HepG2 (cell line): ENCODE measurements around the gene YIF1B. TPM values are rescaled to one million over a fixed set of nuclear protein-coding genes. Genes with fewer than 3 reads are reported as not detected.
A peak's percentile ranks its signal among the peaks of the same experiment; 100 is the strongest.

Experiments used
- ATF7-NPFF ChIP-seq: sonication (generic); formaldehyde crosslinking; IDR thresholded peaks from 2 replicates; pipeline ENCODE4 v1.8.1; 2023; ENCODE audit warnings: mild to moderate bottlenecking, low read depth, missing genetic modification reagents, moderate library complexity
- KDM1A ChIP-seq: IDR thresholded peaks from 2 replicates; pipeline ENCODE4 v1.6.1; 2016; ENCODE audit warnings: missing compliant biosample characterization
- NR3C1 ChIP-seq: sonication (generic); formaldehyde crosslinking; IDR thresholded peaks from 2 replicates; pipeline ENCODE4 v1.4.0; 2020; ENCODE audit warnings: missing genetic modification reagents
- REXO4 ChIP-seq: sonication (generic); formaldehyde crosslinking; IDR thresholded peaks from 2 replicates; pipeline ENCODE4 v1.8.0; 2022; ENCODE audit warnings: missing genetic modification reagents, mild to moderate bottlenecking, borderline replicate concordance
- ZNF232 ChIP-seq: sonication (generic); formaldehyde crosslinking; IDR thresholded peaks from 2 replicates; pipeline ENCODE4 v1.4.0; 2020; ENCODE audit warnings: missing genetic modification reagents, borderline replicate concordance
- polyA plus RNA-seq, 8 experiments: library from polyadenylated mRNA; depleted of rRNA in 3 of 8; stranded (reverse) in 7 of 8; unstranded in 1 of 8; fragments of >200 nt; fragmentation: Illumina TruSeq in 4 of 8; extraction: Trizol in 4 of 8; gene quantifications; 2 replicates each; pipeline versions ENCODE4 v1.2.1 to v1.2.3, GENCODE V29; 2011 to 2016; ENCODE audit warnings: low read depth in 4 of 8, missing spikeins in 1 of 8, mixed read lengths in 1 of 8; ENCODE audit not compliant: insufficient read depth in 1 of 8
- total RNA-seq, 5 experiments: library from RNA; depleted of rRNA; stranded (reverse); fragments of >200 nt; fragmentation: Illumina TruSeq; extraction: Trizol; gene quantifications; 2 replicates each; pipeline ENCODE4 v1.2.3, GENCODE V29; 2016; ENCODE audit warnings: low read depth in 1 of 5
- TF ChIP-seq, protein P1 (sequence below): sonication (generic); formaldehyde crosslinking; IDR thresholded peaks from 2 replicates; pipeline ENCODE4 v1.5.0; 2020; ENCODE audit warnings: missing genetic modification reagents
- TF ChIP-seq, protein P2 (sequence below): sonication (generic); formaldehyde crosslinking; IDR thresholded peaks from 2 replicates; pipeline ENCODE4 v1.5.0; 2020; ENCODE audit warnings: mild to moderate bottlenecking, missing genetic modification reagents
- TF ChIP-seq, protein P3 (sequence below): sonication (generic); formaldehyde crosslinking; IDR thresholded peaks from 2 replicates; pipeline ENCODE4 v1.4.0; 2020; ENCODE audit warnings: mild to moderate bottlenecking, low read depth, missing genetic modification reagents
- TF ChIP-seq, protein P4 (sequence below): sonication (generic); formaldehyde crosslinking; IDR thresholded peaks from 2 replicates; pipeline ENCODE4 v1.5.0; 2020; ENCODE audit warnings: missing genetic modification reagents
- TF ChIP-seq, protein P5 (sequence below): sonication (generic); formaldehyde crosslinking; IDR thresholded peaks from 2 replicates; pipeline ENCODE4 v1.4.0; 2020; ENCODE audit warnings: low read depth, mild to moderate bottlenecking, missing genetic modification reagents
- TF ChIP-seq, protein P6 (sequence below): IDR thresholded peaks from 2 replicates; pipeline ENCODE4 v1.6.1; 2016; ENCODE audit warnings: missing biosample characterization, missing genetic modification reagents, low read depth
- TF ChIP-seq, protein P7 (sequence below), 2 experiments: fragments of 450-650 bp in 1 of 2; sonication (generic) in 1 of 2; formaldehyde crosslinking; IDR thresholded peaks; 2 replicates each; pipeline versions ENCODE4 v1.5.0 to v1.8.0; 2020 to 2022; ENCODE audit warnings: mild to moderate bottlenecking in 1 of 2, missing genetic modification reagents in 1 of 2
- TF ChIP-seq, protein P8 (sequence below): sonication (generic); formaldehyde crosslinking; IDR thresholded peaks from 2 replicates; pipeline ENCODE4 v1.5.0; 2020; ENCODE audit warnings: mild to moderate bottlenecking, missing genetic modification reagents

Gene YIF1B
- total and polyA plus RNA-seq, 2 of the 13 experiments (the other 11 are each of a cell fraction or from before 2014, with no cell fraction given): 41.4 to 85.2 TPM

DNA sequence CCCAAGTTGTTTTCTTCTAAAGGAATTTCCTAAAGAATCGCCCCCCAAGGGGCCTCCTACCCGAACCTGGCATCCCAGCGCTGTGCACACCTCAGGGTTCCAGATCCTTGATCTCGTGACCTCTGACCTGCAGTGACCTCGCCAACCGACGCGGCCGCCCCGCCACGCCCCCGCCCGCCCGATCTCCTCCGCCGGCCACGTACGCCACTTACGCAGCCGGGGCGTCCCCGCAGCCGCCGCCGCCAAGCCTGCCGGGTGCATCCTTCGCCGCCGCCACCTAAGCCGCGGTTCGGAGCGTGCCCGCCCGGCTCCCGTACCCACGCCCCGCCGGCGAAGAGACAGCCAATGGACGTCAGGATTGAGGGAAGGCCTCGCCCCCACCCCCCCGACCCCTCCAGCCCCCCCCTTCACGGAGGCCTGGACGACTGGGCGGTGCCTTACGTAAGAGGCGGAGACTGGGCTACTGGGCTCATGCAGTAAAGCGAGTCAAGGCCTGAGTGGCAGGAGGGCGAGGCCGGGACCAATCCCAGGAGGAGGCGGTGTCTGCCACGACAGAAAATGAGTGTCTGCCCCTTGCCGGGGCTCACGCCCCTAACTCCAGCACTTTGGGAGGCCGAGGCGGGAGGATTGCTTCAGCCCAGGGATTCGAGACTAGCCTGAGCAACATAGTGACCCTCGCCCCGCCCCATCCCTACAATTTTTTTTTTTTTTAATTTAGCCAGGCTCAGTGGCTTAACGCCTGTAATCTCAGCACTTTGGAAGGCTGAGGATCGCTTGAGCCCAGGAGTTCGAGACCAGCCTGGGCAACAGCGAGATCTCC lies at the start of gene YIF1B (continued):
- TF ChIP-seq REXO4 (no peak), ZNF232 (CRISPR knock-in tag) (no peak), NR3C1 (CRISPR knock-in tag) (no peak), ATF7-NPFF (CRISPR knock-in tag) (peak; percentile 65; the same call in 1 of the 2 replicates), KDM1A (CRISPR knock-in tag) (no peak)
- TF ChIP-seq, protein P1, sequence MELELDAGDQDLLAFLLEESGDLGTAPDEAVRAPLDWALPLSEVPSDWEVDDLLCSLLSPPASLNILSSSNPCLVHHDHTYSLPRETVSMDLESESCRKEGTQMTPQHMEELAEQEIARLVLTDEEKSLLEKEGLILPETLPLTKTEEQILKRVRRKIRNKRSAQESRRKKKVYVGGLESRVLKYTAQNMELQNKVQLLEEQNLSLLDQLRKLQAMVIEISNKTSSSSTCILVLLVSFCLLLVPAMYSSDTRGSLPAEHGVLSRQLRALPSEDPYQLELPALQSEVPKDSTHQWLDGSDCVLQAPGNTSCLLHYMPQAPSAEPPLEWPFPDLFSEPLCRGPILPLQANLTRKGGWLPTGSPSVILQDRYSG (CRISPR knock-in tag): no peak
- TF ChIP-seq, protein P2, sequence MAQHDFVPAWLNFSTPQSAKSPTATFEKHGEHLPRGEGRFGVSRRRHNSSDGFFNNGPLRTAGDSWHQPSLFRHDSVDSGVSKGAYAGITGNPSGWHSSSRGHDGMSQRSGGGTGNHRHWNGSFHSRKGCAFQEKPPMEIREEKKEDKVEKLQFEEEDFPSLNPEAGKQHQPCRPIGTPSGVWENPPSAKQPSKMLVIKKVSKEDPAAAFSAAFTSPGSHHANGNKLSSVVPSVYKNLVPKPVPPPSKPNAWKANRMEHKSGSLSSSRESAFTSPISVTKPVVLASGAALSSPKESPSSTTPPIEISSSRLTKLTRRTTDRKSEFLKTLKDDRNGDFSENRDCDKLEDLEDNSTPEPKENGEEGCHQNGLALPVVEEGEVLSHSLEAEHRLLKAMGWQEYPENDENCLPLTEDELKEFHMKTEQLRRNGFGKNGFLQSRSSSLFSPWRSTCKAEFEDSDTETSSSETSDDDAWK: no peak
- TF ChIP-seq, protein P3, sequence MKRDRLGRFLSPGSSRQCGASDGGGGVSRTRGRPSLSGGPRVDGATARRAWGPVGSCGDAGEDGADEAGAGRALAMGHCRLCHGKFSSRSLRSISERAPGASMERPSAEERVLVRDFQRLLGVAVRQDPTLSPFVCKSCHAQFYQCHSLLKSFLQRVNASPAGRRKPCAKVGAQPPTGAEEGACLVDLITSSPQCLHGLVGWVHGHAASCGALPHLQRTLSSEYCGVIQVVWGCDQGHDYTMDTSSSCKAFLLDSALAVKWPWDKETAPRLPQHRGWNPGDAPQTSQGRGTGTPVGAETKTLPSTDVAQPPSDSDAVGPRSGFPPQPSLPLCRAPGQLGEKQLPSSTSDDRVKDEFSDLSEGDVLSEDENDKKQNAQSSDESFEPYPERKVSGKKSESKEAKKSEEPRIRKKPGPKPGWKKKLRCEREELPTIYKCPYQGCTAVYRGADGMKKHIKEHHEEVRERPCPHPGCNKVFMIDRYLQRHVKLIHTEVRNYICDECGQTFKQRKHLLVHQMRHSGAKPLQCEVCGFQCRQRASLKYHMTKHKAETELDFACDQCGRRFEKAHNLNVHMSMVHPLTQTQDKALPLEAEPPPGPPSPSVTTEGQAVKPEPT (CRISPR knock-in tag): no peak
- TF ChIP-seq, protein P4, sequence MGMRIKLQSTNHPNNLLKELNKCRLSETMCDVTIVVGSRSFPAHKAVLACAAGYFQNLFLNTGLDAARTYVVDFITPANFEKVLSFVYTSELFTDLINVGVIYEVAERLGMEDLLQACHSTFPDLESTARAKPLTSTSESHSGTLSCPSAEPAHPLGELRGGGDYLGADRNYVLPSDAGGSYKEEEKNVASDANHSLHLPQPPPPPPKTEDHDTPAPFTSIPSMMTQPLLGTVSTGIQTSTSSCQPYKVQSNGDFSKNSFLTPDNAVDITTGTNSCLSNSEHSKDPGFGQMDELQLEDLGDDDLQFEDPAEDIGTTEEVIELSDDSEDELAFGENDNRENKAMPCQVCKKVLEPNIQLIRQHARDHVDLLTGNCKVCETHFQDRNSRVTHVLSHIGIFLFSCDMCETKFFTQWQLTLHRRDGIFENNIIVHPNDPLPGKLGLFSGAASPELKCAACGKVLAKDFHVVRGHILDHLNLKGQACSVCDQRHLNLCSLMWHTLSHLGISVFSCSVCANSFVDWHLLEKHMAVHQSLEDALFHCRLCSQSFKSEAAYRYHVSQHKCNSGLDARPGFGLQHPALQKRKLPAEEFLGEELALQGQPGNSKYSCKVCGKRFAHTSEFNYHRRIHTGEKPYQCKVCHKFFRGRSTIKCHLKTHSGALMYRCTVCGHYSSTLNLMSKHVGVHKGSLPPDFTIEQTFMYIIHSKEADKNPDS: no peak
- TF ChIP-seq, protein P5, sequence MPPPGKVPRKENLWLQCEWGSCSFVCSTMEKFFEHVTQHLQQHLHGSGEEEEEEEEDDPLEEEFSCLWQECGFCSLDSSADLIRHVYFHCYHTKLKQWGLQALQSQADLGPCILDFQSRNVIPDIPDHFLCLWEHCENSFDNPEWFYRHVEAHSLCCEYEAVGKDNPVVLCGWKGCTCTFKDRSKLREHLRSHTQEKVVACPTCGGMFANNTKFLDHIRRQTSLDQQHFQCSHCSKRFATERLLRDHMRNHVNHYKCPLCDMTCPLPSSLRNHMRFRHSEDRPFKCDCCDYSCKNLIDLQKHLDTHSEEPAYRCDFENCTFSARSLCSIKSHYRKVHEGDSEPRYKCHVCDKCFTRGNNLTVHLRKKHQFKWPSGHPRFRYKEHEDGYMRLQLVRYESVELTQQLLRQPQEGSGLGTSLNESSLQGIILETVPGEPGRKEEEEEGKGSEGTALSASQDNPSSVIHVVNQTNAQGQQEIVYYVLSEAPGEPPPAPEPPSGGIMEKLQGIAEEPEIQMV (CRISPR knock-in tag): no peak
- TF ChIP-seq, protein P6, sequence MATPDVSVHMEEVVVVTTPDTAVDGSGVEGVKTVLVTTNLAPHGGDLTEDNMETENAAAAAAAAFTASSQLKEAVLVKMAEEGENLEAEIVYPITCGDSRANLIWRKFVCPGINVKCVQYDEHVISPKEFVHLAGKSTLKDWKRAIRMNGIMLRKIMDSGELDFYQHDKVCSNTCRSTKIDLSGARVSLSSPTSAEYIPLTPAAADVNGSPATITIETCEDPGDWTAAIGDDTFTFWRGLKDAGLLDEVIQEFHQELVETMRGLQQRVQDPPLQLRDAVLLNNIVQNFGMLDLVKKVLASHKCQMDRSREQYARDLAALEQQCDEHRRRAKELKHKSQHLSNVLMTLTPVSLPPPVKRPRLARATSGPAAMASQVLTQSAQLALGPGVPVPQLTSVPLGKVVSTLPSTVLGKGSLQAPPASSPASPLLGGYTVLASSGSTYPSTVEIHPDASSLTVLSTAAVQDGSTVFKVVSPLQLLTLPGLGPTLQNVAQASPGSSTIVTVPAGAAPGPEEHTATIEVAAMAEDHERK: peak; percentile 73
- TF ChIP-seq, protein P7, sequence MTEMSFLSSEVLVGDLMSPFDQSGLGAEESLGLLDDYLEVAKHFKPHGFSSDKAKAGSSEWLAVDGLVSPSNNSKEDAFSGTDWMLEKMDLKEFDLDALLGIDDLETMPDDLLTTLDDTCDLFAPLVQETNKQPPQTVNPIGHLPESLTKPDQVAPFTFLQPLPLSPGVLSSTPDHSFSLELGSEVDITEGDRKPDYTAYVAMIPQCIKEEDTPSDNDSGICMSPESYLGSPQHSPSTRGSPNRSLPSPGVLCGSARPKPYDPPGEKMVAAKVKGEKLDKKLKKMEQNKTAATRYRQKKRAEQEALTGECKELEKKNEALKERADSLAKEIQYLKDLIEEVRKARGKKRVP (CRISPR knock-in tag; IDR thresholded peaks at IDR 0.05): no peak
- TF ChIP-seq, protein P8, sequence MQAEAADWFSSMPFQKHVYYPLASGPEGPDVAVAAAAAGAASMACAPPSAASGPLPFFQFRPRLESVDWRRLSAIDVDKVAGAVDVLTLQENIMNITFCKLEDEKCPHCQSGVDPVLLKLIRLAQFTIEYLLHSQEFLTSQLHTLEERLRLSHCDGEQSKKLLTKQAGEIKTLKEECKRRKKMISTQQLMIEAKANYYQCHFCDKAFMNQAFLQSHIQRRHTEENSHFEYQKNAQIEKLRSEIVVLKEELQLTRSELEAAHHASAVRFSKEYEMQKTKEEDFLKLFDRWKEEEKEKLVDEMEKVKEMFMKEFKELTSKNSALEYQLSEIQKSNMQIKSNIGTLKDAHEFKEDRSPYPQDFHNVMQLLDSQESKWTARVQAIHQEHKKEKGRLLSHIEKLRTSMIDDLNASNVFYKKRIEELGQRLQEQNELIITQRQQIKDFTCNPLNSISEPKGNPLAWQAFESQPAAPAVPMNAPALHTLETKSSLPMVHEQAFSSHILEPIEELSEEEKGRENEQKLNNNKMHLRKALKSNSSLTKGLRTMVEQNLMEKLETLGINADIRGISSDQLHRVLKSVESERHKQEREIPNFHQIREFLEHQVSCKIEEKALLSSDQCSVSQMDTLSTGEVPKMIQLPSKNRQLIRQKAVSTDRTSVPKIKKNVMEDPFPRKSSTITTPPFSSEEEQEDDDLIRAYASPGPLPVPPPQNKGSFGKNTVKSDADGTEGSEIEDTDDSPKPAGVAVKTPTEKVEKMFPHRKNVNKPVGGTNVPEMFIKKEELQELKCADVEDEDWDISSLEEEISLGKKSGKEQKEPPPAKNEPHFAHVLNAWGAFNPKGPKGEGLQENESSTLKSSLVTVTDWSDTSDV (CRISPR knock-in tag): no peak; the same call in 1 of the 2 replicates
